Activated CD8-positive, alpha-beta T cell treated with anti-CD3 and anti-CD28 coated beads, Interleukin-2, amount 10 ng/mL, durations not matched to agents 7 days and 5 days (primary cell): ENCODE data around the gene TNRC6B. TPM values are rescaled to one million over a fixed set of nuclear protein-coding genes. Genes with fewer than 3 reads are reported as not detected.
"Not testable (repeated sequence)": the region's sequence is repeated elsewhere in the genome, so short reads cannot be mapped to it uniquely, and the experiment has no call there.

ENCODE experiments used
- ATAC-seq: fragments of 150-1000 bp; cut with Tn5 transposase; one replicate; pipeline ENCODE4 v1.10.0; 2021; ENCODE audit warnings: moderate library complexity
- CTCF ChIA-PET: fragments of 350-600 bp; sonication (Branson Sonifier 250); formaldehyde crosslinking; loops from one replicate; lab custom pipeline; 2021; ENCODE audit warnings: antibody characterized with exemption; lab: Charles Lee
- POLR2A ChIA-PET: fragments of 350-600 bp; sonication (Branson Sonifier 250); formaldehyde crosslinking; loops from one replicate; lab custom pipeline; 2021; ENCODE audit warnings: antibody characterized with exemption; lab: Charles Lee
- DNase-seq: peaks from one replicate; pipeline ENCODE4 v3.0.0-alpha.2; 2020
- H3K27ac Mint-ChIP-seq: one replicate; pipeline ENCODE4 v1.8.0; 2021; ENCODE audit warnings: mild to moderate bottlenecking, mixed read lengths
- H3K27me3 Mint-ChIP-seq: one replicate; pipeline ENCODE4 v1.8.0; 2021; ENCODE audit warnings: low read depth, mixed read lengths
- H3K36me3 Mint-ChIP-seq: one replicate; pipeline ENCODE4 v1.8.0; 2021; ENCODE audit warnings: low read depth, mixed read lengths
- H3K4me1 Mint-ChIP-seq: one replicate; pipeline ENCODE4 v1.8.0; 2021; ENCODE audit warnings: low read depth, mixed read lengths
- H3K4me3 Mint-ChIP-seq: one replicate; pipeline ENCODE4 v1.8.0; 2021; ENCODE audit warnings: mild to moderate bottlenecking, mixed read lengths
- H3K9me3 Mint-ChIP-seq: one replicate; pipeline ENCODE4 v1.8.0; 2022; ENCODE audit warnings: mixed read lengths; ENCODE audit not compliant: insufficient read depth
- total RNA-seq, 2 experiments: library from RNA; stranded (reverse); gene quantifications; one replicate each; pipeline ENCODE4 v1.2.3, GENCODE V29; 2021

The TNRC6B gene
- total RNA-seq, 2 experiments from 2014 or later = 62.9 to 63.3 TPM

DNA sequence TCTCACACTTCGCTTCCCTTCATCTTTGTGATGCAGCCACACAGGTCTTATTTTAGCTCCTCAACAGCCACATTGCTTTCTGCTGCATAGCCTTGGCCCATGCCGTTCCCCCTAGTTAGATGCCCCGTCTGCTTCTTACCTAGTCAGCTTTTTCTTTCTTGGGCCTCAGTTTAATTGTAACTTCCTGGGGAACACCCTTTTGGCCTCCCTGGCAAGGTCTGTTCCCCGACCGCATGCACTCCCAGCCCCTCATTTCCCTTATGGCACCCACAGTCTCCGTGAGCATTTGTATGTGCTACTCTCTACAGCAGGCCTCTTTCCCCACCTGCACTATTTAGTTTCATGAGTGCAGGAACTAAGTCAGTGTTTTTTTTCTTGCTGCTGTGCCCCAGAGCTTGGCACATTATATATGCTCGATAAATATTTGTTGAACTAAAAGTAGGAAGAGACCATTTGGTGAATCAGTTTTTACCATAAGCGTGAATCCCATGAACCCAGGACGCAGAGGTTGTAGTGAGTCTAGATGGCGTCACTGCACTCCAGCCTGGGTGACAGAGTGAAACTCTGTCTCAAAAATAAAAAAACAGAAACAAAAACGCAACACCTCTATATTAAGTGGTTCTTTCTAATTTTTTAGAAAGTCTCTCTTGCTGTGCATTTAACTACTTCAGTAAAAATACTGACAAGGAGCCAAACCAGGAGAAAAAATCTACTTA lies 38.5 kb downstream of the TNRC6B start:
- H3K36me3 Mint-ChIP-seq = peaks cover 33% of the 10 kb centered on the region

DNA sequence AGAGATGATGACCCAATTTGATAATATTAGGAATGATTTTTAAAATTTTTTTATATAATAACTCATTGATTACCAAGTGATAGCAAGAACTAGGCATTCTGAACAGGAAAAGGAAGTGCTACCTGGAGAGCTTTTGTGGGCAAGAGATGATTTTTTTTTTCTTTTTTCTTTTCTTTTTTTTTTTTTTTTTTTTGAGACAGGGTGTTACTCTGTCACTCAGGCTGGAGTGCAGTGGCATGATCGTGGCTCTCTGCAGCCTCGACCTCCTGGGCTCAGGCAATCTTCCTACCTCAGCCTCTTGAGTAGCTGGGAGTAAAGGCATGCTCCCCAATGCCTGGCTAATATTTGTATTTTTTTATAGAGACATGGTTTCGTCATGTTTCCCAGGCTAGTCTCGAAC lies 40.4 kb downstream of the TNRC6B start:
- Mint-ChIP-seq H3K36me3 (peaks cover 37% of the 10 kb centered on the region), H3K9me3 (no peaks in the 10 kb centered on the region), H3K27ac (peak overlapping the region; percentile 21), H3K4me1 (peaks cover 74% of the 10 kb centered on the region), H3K4me3 (no peak overlapping the region), H3K27me3 (no peaks in the 10 kb centered on the region)
- POLR2A ChIA-PET = no interaction called here
- ATAC-seq (no peak), DNase-seq (no peak)
- CTCF ChIA-PET = interaction anchor here (2.9 kb wide), 1 partner anchor 130 kb away, joined by 9 read pairs; no protein-coding TSS in a partner anchor

More for the DNA sequence above, 38.5 kb downstream of the TNRC6B start:
- Mint-ChIP-seq H3K27ac (peak overlapping the region; percentile 85), H3K4me3 (peak overlapping the region; percentile 62), H3K4me1 (peaks cover 78% of the 10 kb centered on the region), H3K27me3 (no peaks in the 10 kb centered on the region), H3K9me3 (no peaks in the 10 kb centered on the region)
- ChIA-PET CTCF (interaction anchor here (0.8 to 2.4 kb wide), 3 partner anchors 9 to 132 kb away, joined by 3 to 15 read pairs (median 3); partner anchors contain the start of gene ADSL), POLR2A (interaction anchor here (0.6 to 2.1 kb wide), 3 partner anchors 12 to 172 kb away, joined by 3 to 6 read pairs (median 4); partner anchors contain the start of gene TNRC6B)
- peak; percentile 47 for DNase-seq
- ATAC-seq = peak; percentile 67

DNA sequence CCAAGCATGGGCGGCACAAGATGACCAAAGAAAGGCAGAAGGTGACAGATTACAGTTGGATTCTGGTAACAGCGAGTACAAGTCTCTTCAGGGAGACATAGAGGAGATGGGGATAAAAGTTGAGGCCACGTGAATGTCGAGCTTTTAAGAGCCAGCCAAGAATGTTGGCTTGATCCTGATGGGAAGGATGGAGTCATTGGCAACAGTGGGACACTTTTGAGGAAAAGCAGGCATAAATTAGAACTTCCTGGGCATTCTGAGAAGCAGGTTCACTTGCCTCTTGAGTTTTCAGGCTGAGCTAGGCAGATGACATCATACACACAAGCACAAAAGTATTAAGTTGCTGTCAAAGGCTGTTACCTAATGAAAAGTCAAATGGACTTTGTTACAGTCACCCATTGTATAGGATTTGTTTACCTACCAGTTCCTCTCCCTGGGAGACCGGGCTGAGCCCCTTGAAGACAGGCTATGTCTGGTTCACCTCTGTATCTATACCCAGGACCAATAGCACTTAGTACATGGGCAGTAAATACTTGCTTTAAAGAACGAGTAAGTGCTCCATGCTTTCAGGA lies 41.1 kb downstream of the TNRC6B start:
- Mint-ChIP-seq H3K9me3 (no peaks in the 10 kb centered on the region), H3K27ac (peak overlapping the region; percentile 21)
- CTCF ChIA-PET = interaction anchor here (2.9 kb wide), 1 partner anchor 129 kb away, joined by 9 read pairs; no protein-coding TSS in a partner anchor

DNA sequence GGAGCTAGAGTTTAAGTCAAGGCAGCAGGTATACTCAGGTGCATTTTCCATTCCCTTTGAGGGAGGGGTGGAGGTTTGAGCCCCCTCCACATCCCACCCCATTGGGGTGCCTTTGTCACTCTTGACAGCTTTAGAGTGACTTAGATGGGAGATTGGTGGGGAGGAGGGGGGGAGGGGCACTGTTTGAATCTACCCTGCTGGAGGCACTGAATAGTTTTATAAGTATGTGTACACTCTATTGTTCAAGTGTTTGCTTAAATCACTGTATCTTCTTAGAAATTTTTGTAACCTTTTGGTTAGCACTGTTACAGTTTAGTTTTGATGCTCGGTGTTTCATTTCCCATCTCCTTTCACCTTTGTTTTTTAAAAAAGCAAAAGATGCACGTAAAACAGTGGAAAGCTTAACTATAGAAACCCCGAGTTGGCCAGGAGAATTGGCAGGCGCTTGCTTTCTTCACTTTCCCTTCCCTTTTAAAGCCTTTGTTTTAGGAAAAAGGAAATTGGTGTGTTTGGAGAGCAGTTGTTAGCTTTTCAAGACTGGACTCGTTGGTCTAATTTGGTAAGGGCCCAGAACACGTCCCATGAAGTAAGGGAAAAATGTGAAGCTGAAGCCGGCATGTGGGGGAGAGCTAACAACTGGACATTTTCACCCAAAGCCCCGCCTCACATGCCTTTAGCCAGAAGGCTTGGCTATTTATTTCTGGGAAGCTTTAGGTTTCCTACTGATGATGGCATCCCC lies 42.8 kb downstream of the TNRC6B start:
- DNase-seq (peak; percentile 18), ATAC-seq (no peak)
- Mint-ChIP-seq H3K27me3 (no peaks in the 10 kb centered on the region), H3K27ac (no peak overlapping the region), H3K9me3 (no peaks in the 10 kb centered on the region), H3K36me3 (peaks cover 29% of the 10 kb centered on the region), H3K4me1 (peaks cover 70% of the 10 kb centered on the region), H3K4me3 (no peak overlapping the region)
- CTCF ChIA-PET = interaction anchor here (1.2 to 2.9 kb wide), 3 partner anchors 10 to 127 kb away, joined by 3 to 9 read pairs (median 5); no protein-coding TSS in a partner anchor
- POLR2A ChIA-PET = no interaction called here

More for the DNA sequence above, 41.1 kb downstream of the TNRC6B start:
- Mint-ChIP-seq H3K4me3 (no peak overlapping the region), H3K36me3 (peaks cover 33% of the 10 kb centered on the region), H3K4me1 (peaks cover 73% of the 10 kb centered on the region), H3K27me3 (no peaks in the 10 kb centered on the region)
- peak; percentile 14 for DNase-seq
- ATAC-seq = no peak
- POLR2A ChIA-PET = no interaction called here

DNA sequence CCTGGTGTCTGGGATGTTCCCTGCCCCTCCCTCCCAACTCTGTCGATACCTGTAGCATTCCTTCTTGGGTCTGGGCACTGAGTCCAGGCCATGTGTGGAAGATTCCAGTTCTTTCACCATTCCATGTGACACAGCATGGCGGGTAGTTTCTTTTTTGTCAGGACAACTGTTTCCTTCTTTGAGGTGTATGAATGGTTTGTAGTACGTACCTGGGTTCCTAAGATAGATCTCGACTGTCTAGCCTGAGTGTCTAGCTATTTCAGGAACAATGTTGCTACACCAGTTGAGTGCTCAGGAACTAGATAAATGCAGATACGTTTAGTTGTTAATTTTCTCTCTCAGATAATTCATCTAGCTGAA lies 43.3 kb downstream of the TNRC6B start:
- ATAC-seq (no peak), DNase-seq (no peak)
- ChIA-PET CTCF (interaction anchor here (1.2 to 1.6 kb wide), 2 partner anchors 10 to 98 kb away, joined by 3 to 5 read pairs; no protein-coding TSS in a partner anchor), POLR2A (no interaction called here)
- no peak overlapping the region for H3K4me3 Mint-ChIP-seq
- H3K9me3 Mint-ChIP-seq = no peaks in the 10 kb centered on the region
- peaks cover 68% of the 10 kb centered on the region for H3K4me1 Mint-ChIP-seq
- peak overlapping the region; percentile 48 for H3K27ac Mint-ChIP-seq
- H3K27me3 Mint-ChIP-seq = no peaks in the 10 kb centered on the region
- H3K36me3 Mint-ChIP-seq = peaks cover 26% of the 10 kb centered on the region

DNA sequence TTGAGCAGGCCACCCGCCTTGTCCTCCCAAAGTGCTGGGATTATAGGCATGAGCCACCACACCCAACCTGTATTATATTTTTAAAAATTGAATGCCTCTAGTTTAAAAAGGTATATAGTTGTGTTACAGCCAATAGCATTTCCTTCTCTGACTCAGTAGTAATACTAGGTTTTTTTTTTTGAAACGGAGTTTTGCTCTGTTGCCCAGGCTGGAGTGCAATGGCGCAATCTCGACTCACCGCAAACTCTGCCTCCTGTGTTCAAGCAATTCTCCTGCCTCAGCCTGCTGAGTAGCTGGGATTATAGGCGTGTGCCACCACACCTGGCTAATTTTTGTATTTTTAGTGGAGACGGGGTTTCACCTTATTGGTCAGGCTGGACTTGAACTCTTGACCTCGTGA lies 45.3 kb downstream of the TNRC6B start:
- CTCF ChIA-PET, ATAC-seq, H3K27me3 Mint-ChIP-seq, H3K9me3 Mint-ChIP-seq, POLR2A ChIA-PET, H3K27ac Mint-ChIP-seq, H3K4me3 Mint-ChIP-seq: not testable (repeated sequence)
- DNase-seq = peak; percentile 5
- Mint-ChIP-seq H3K36me3 (peaks cover 27% of the 10 kb centered on the region), H3K4me1 (peaks cover 53% of the 10 kb centered on the region)

DNA sequence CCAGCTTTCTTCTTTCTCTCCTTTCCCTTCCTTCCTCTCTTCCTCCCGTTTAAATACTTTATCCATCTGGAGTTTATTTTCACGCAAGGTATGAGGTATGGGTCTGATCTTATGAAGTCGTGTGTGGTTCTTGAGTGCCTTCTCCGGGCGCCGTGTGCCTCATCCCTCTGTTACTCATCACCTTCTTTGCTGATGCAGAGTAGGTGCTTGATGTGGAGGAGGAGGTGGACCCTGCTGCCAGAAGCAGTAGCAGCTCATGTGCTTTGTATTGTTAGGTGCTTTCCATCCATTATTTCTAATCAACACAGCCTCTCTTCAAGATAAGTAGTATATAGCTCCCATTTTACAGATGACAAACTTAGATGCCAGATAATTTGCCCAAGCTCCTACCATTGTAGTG lies 47.0 kb downstream of the TNRC6B start:
- H3K27me3 Mint-ChIP-seq = no peaks in the 10 kb centered on the region
- H3K4me1 Mint-ChIP-seq = peaks cover 39% of the 10 kb centered on the region
- no peak overlapping the region for H3K27ac Mint-ChIP-seq
- ChIA-PET CTCF (interaction anchor here (1.0 to 1.5 kb wide), 2 partner anchors 17 to 18 kb away, joined by 3 to 4 read pairs; no protein-coding TSS in a partner anchor), POLR2A (no interaction called here)
- H3K36me3 Mint-ChIP-seq = peaks cover 29% of the 10 kb centered on the region
- no peak overlapping the region for H3K4me3 Mint-ChIP-seq
- ATAC-seq (peak; percentile 55), DNase-seq (peak; percentile 23)
- H3K9me3 Mint-ChIP-seq = no peaks in the 10 kb centered on the region

DNA sequence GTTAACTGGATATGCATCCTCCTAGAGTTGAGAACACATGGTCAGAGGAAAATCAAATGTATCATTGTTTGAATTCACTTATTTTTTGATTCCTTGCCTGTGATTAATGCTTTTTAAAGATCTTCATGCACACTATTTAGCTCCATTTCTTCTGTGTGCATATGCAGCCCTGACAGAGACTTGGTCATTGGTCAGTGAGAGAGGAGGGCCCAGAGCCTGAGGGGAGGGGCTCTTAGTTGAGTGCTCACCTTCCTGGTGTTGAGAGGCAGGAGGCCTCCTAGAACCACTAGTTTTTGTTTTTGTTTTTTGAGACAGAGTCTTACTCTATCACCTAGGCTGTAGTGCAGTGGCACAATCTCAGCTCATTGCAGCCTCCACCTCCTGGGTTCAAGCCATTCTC lies 48.9 kb downstream of the TNRC6B start:
- POLR2A ChIA-PET = interaction anchor here (0.6 to 1.2 kb wide), 2 partner anchors 14 to 17 kb away, joined by 3 to 6 read pairs; no protein-coding TSS in a partner anchor
- CTCF ChIA-PET = interaction anchor here (1.4 kb wide), 1 partner anchor 15 kb away, joined by 5 read pairs; no protein-coding TSS in a partner anchor
- no peaks in the 10 kb centered on the region for H3K9me3 Mint-ChIP-seq
- ATAC-seq (no peak), DNase-seq (no peak)
- no peak overlapping the region for H3K4me3 Mint-ChIP-seq
- H3K4me1 Mint-ChIP-seq = peaks cover 26% of the 10 kb centered on the region
- H3K27me3 Mint-ChIP-seq = no peaks in the 10 kb centered on the region
- H3K36me3 Mint-ChIP-seq = peaks cover 32% of the 10 kb centered on the region
- H3K27ac Mint-ChIP-seq = no peak overlapping the region

DNA sequence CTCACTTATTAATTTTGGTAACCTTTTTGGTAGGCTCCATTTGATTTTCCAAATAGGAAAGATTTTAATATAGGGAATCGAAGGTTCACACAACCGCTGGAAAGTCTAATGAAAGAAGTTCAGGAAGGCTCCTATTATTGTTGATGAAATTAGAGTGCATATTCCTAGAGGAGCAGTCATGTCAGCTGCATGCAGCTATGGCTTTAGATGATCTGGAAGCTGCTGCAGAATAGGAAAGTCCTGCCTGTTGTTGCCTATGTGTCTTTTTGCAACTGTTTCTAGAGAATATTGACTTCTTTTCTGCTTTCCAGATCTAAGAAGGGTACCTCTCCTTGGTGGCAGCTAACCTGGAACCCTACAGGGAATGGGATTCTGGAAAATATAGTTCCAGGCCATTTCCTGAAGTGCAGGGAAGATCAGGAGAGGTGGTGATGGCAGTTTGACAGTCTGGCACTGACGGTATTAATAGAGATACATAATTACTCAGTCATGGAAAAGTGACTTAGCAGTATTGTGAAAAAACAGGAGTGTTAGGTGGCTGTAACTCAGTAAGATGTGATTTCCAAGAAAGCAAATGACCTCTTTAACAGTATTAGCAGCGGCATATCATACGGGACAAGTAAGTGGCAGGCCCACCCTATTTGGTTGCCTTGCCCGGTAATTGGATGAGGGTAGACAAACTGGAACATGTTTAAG lies 54.0 kb downstream of the TNRC6B start:
- H3K4me3 Mint-ChIP-seq = no peak overlapping the region
- DNase-seq = no peak
- no peak for ATAC-seq
- peaks cover 8% of the 10 kb centered on the region for H3K4me1 Mint-ChIP-seq
- no peaks in the 10 kb centered on the region for H3K27me3 Mint-ChIP-seq
- ChIA-PET POLR2A (interaction anchor here (0.6 kb wide), 1 partner anchor 60 kb away, joined by 6 read pairs; no protein-coding TSS in a partner anchor), CTCF (no interaction called here)
- peaks cover 35% of the 10 kb centered on the region for H3K36me3 Mint-ChIP-seq
- H3K9me3 Mint-ChIP-seq = no peaks in the 10 kb centered on the region
- no peak overlapping the region for H3K27ac Mint-ChIP-seq

DNA sequence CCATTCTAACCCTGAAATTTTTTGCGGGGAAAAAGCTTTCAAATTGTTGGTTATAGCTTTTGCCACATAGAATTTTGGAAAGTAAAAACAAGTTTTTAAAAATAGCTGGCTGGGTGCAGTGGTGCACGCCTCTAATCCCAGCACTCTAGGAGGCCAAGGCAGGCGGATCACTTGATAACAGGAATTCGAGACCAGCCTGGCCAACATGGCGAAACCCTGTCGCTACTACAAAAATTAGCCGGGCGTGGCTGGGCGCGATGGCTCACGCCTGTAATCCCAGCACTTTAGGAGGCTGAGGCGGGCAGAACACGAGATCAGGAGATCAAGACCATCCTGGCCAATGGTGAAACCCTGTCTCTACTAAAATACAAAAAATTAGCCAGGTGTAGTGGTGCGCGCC lies 54.9 kb downstream of the TNRC6B start:
- DNase-seq (no peak), ATAC-seq (no peak)
- H3K9me3 Mint-ChIP-seq = no peaks in the 10 kb centered on the region
- H3K4me1 Mint-ChIP-seq = peaks cover 16% of the 10 kb centered on the region
- POLR2A ChIA-PET = no interaction called here
- CTCF ChIA-PET = no interaction called here
- peaks cover 43% of the 10 kb centered on the region for H3K36me3 Mint-ChIP-seq
- no peak overlapping the region for H3K27ac Mint-ChIP-seq
- no peak overlapping the region for H3K4me3 Mint-ChIP-seq
- no peaks in the 10 kb centered on the region for H3K27me3 Mint-ChIP-seq

DNA sequence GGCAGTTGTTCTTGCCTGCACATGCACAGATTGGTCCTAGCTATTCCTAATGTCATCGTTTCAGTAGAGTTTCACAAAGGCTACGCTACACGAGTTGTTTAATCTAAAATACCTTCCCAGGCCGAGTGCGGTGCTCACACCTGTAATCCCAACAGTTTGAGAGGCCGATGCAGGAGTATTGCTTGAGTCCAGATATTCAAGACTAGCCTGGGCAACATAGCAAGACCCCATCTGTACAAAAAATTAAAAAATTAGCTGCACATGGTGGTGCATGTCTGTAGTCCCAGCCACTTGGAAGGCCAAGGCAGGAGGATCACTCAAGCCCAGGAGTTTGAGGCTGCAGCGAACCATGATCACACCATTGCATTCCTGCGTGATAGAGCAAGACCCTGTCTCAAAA lies 56.2 kb downstream of the TNRC6B start:
- CTCF ChIA-PET = interaction anchor here (1.0 kb wide), 1 partner anchor 40 kb away, joined by 3 read pairs; no protein-coding TSS in a partner anchor
- no peaks in the 10 kb centered on the region for H3K27me3 Mint-ChIP-seq
- DNase-seq = no peak
- peaks cover 27% of the 10 kb centered on the region for H3K4me1 Mint-ChIP-seq
- H3K36me3 Mint-ChIP-seq = peaks cover 48% of the 10 kb centered on the region
- H3K9me3 Mint-ChIP-seq = no peaks in the 10 kb centered on the region
- ATAC-seq = no peak
- POLR2A ChIA-PET = no interaction called here
- H3K4me3 Mint-ChIP-seq = no peak overlapping the region
- no peak overlapping the region for H3K27ac Mint-ChIP-seq
